NCI-H2227 (cell line): Measurements from ENCODE around the gene SMYD2.

Experiments
- DNase-seq: peaks from one replicate; lab custom pipeline; 2025; ENCODE audit not compliant: unreplicated experiment; lab: John Stamatoyannopoulos, UW

The SMYD2 gene

DNA sequence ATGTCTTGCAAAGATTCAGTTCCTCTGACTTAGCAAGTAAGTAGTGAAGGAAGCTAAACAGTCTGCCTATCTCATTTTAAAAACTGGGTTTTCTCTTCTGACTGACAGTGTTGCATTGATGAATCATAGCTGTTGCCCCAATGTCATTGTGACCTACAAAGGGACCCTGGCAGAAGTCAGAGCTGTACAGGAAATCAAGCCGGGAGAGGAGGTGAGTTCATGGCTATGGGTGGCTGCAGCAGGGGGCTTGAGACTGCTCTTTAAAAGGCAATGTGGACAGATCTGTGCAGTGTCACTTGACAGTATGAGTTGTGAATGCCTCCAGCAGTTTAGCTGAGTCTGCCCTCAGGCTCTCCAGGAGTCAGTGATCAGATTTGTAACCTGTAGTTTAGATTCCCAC lies 46.6 kb downstream of the SMYD2 start:
- no peak for DNase-seq

DNA sequence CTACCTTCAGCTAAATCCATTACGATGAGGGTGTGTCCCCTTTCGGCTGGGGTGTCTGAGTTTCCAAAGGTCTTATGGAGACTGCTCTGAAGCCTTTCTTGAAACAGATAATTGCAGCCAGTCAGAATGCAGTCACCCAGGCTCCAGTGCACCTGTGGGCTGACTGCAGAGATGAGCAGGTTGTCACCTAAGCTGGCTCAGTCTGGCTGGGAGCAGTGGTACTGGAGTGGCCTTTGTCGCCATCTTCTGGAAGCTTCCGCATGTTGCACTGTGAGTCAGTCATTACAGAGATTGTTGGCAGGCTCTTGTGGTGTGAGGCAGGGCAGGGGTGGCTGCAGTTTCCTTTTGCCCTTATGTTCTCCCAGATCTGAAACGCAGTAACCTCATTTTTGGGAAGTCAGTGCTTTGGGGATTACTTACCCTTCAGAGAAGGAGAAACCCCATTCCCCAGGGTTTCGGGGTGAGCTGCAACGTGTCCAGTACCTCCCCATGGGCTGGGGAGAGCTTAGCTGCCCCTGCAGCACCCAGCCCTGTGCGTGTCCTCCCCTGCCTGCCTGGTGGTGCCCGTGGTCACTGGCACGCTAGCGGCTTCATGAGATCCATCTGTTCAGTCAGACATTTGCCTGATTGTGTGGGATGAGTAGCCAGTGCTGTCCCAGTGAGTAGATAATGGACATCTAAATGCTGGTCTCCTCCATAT lies 48.0 kb downstream of the SMYD2 start:
- peak; percentile 87 for DNase-seq

- DNase-seq, result no peak
These were observed 48.7 kb downstream of the SMYD2 start for GRCh38 chr1:214329470-214330220.

- no peak for DNase-seq
These were observed 49.3 kb downstream of the SMYD2 start for GRCh38 chr1:214330222-214330621.

DNA sequence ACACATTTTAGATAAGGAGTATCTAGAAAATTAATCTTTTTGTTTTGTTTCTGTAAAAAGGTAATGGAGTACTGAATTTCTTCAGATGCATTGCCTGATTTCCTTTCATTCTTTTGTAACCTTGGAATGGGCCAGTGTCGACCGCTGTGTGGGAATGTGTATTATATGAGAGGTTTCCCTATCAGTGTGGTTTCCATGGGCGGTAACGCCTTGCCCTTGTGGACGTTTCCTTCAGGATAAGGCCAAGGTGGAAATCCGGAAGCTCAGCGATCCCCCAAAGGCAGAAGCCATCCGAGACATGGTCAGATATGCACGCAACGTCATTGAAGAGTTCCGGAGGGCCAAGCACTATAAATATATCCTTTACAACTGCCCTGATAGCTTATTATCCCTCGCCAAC lies 49.8 kb downstream of the SMYD2 start:
- no peak for DNase-seq

DNA sequence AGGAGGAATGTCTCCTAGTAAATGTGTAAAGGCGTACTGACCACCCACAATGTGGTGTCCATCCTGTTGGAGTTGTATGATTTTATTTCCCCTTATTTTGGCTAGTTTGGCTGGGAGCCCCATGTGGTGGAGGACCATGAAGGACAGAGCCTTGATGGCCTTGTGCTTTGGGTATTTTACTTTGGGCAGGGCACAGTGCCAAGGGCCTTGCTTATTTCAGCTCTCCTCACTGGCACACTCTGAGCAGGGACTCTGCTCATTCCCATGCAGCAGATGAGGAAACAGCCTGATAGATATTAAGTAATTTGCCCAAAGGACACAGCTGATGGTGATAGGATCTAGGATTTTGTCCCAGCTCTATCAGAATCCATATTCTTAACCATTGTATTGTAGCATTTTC lies 50.2 kb downstream of the SMYD2 start:
- no peak for DNase-seq

DNA sequence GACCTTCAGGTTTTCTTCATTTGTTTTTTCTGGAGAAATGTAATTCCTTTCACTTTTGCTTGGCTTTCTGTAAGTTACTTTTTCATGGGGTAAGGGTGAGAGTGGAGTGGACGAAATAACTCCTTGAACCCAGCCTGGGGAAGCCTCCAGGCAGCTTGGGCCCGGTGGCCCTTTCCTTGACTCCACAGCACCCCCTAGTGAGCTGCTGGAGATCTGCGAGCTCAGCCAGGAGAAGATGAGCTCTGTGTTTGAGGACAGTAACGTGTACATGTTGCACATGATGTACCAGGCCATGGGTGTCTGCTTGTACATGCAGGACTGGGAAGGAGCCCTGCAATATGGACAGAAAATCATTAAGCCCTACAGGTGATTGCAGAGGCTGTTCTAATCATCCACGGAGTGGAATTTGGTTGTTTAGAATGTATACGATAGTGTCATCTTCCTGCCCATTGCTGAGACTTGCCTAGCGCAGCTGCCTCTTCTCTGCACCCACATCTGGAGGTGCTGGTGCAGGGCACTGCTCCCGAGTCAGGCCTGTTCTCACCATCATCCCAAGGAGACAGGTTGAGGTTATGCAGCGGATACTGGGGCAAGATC lies 51.0 kb downstream of the SMYD2 start:
- DNase-seq, result peak; percentile 53

- peak; percentile 41 for DNase-seq
These were observed 52.2 kb downstream of the SMYD2 start for GRCh38 chr1:214332946-214333798.

DNA sequence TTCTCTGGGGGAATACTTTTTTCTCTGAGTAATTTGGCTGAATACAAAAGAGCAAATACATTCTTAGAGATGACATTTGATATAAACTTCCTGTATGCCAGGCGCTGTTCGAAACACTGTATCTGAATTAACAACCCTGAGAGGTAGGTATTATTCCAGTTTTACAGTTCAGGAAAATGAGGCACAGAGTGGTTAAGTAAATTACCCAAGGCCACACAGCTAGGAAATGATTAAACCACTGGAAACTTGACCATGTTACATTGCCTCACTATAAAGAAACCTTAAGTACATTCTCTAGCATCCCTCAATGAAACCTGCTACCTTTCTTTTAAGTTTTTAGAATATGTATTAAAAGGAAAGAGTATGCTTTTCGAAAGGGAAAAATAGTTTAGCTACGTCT lies 54.6 kb downstream of the SMYD2 start:
- DNase-seq, result no peak

GRCh38 chr1:214337015-214337414 lies 56.1 kb downstream of the SMYD2 start:
- no peak for DNase-seq

DNA sequence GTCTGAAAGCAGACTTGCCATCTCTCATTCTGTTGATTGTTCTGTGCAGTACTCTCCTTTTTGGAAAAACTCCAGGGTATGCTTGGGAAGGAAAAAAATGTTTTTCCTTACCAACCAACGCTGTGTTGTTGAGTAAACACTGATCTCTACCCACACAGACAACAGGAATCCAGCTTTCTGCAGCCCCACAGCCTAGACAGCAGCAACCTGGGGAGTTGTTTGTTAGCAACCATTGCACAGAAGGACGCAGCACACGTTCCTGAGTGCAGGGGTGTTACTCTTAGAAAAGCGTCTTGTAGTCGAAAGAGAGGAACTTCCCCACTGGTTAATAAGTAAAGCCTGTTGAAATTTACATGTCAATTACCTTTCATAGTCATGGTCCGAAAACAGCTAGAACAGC lies 56.6 kb downstream of the SMYD2 start:
- DNase-seq, result no peak

GRCh38 chr1:214338212-214338611 lies 57.3 kb downstream of the SMYD2 start:
- no peak for DNase-seq

DNA sequence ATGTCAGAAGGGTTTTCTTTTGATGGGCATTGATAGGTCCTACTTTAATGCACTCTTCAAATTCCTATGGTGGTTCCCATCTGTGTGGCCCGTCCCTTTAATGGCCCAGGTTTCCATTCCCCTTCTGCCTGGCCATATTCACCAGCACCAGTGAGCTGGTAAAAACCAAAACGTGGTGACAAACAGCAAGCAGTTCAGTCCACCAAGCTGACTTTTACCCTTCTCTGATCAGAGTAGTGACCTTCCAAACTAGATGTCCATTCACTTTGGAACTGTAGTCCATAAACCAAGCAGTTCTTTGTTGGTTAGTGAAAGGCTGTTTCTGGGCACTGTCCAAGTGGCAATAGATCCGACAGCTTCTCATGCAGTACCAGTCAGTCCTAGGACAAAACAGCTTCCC lies 60.5 kb downstream of the SMYD2 start:
- DNase-seq, result no peak

DNA sequence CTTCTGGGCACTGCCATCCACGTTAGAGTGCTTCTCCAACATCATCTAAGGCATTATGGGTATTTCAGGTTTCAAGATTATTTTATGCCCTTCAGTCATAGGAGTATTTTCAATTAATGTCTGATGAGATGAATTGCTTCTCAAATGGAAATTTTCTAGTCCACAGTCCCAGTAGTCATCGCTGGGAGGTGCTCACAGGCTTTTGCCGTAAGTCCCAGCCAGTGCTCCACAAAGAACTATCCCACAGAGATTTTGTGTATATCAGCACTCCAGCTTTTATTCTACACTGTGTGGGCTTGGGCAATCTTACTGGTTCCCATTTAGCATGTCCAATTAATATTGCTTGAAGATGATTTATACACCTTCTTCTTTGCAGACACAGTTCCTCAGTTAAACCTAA lies 61.0 kb downstream of the SMYD2 start:
- no peak for DNase-seq

DNA sequence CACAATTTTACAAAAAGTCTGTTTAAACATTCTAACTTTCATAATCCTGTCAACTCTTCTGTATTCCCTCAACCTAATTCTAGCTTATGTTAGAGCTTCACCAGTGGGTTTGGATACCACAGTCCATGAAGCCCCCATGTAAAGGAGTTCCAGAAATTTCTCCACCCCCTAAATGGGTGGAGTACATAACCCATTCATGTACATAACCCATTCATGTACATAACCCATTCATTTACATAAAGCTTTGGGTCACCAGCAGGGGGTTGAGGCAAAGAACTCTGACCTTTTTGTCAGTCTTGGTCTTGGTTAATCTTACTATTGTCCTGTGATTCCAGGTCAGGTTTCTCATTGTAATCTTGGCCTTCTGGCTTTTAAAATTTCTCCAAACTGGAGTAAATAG lies 61.6 kb downstream of the SMYD2 start:
- DNase-seq, result no peak

- DNase-seq, result no peak
These were observed 63.9 kb downstream of the SMYD2 start for GRCh38 chr1:214344897-214345296.

GRCh38 chr1:214349008-214349407 lies 68.0 kb downstream of the SMYD2 start:
- no peak for DNase-seq

DNA sequence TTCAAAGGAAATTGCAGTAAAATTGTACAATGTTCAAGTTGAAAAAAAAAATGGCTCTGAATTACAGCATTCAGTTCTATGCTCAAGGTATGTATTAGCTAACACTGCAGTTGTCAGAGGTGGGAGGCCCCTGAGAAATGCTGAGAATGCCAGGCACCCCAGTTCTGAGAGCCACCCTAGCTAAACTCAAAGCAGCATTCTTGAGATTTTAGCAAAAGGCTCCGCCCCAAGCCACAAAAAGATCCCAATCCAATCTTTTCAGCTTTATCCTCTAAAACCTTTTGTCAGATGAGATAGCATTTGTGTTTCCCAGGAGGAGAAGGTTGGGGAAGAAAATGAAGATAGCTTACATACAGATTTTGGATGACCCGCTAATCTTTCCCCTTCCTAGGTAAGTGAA lies 68.8 kb downstream of the SMYD2 start:
- DNase-seq, result no peak

- no peak for DNase-seq
These were observed 70.8 kb downstream of the SMYD2 start for GRCh38 chr1:214351551-214352277.

GRCh38 chr1:214352838-214353237 lies 71.9 kb downstream of the SMYD2 start:
- DNase-seq, result no peak
